Ishikawa (cell line): ENCODE results near the gene QSOX1.

ENCODE experiments used
- CEBPB ChIP-seq: IDR thresholded peaks from 2 replicates; pipeline ENCODE4 v1.6.1; 2012
- CREB1 ChIP-seq: IDR thresholded peaks from 2 replicates; pipeline ENCODE4 v1.6.1; 2012; ENCODE audit warnings: low read depth
- EGR1 ChIP-seq: IDR thresholded peaks from 2 replicates; pipeline ENCODE4 v1.6.1; 2012
- EP300 ChIP-seq: IDR thresholded peaks from 2 replicates; pipeline ENCODE4 v1.6.1; 2012; ENCODE audit warnings: borderline replicate concordance
- FOXM1 ChIP-seq: IDR thresholded peaks from 2 replicates; pipeline ENCODE4 v1.6.1; 2012; ENCODE audit warnings: low read depth, borderline replicate concordance
- NFIC ChIP-seq: IDR thresholded peaks from 2 replicates; pipeline ENCODE4 v1.6.1; 2012
- RAD21 ChIP-seq: IDR thresholded peaks from 2 replicates; pipeline ENCODE4 v1.6.1; 2012; ENCODE audit warnings: low read depth
- TAF1 ChIP-seq: IDR thresholded peaks from 2 replicates; pipeline ENCODE4 v1.6.1; 2012; ENCODE audit warnings: low read depth, mild to moderate bottlenecking
- TCF12 ChIP-seq: IDR thresholded peaks from 2 replicates; pipeline ENCODE4 v1.6.1; 2012; ENCODE audit warnings: low read depth
- USF1 ChIP-seq: IDR thresholded peaks from 2 replicates; pipeline ENCODE4 v1.6.1; 2012
- YY1 ChIP-seq: IDR thresholded peaks from 2 replicates; pipeline ENCODE4 v1.6.1; 2012; ENCODE audit warnings: low read depth
- ZBTB7A ChIP-seq: IDR thresholded peaks from 2 replicates; pipeline ENCODE4 v1.6.1; 2012; ENCODE audit warnings: low read depth
- TF ChIP-seq, protein P1 (sequence below): IDR thresholded peaks from 2 replicates; pipeline ENCODE4 v1.6.1; 2012; ENCODE audit warnings: low read depth, mild to moderate bottlenecking
- TF ChIP-seq, protein P2 (sequence below): IDR thresholded peaks from 2 replicates; pipeline ENCODE4 v1.6.1; 2012

DNA sequence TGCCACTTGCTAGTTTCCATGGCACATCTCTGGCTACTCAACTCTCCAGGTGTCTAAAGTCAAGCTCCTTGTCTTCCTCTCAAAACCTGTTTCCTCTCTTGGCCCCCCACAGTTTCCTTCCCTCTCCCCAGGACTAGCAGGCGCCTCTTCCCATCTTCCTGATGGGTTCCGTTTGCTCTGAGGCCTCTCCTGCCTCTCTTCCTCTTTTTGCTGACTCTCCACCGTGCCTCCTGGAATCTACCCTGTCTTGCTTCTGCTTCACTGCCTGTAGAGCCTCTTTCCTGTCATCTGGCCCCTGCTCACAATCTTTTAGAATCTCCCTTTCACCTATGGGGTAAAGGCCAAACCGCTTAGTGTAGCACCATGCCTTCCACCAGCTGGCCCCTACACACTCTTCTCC lies 53.6 kb downstream of the QSOX1 start:
- TF ChIP-seq, protein P1, sequence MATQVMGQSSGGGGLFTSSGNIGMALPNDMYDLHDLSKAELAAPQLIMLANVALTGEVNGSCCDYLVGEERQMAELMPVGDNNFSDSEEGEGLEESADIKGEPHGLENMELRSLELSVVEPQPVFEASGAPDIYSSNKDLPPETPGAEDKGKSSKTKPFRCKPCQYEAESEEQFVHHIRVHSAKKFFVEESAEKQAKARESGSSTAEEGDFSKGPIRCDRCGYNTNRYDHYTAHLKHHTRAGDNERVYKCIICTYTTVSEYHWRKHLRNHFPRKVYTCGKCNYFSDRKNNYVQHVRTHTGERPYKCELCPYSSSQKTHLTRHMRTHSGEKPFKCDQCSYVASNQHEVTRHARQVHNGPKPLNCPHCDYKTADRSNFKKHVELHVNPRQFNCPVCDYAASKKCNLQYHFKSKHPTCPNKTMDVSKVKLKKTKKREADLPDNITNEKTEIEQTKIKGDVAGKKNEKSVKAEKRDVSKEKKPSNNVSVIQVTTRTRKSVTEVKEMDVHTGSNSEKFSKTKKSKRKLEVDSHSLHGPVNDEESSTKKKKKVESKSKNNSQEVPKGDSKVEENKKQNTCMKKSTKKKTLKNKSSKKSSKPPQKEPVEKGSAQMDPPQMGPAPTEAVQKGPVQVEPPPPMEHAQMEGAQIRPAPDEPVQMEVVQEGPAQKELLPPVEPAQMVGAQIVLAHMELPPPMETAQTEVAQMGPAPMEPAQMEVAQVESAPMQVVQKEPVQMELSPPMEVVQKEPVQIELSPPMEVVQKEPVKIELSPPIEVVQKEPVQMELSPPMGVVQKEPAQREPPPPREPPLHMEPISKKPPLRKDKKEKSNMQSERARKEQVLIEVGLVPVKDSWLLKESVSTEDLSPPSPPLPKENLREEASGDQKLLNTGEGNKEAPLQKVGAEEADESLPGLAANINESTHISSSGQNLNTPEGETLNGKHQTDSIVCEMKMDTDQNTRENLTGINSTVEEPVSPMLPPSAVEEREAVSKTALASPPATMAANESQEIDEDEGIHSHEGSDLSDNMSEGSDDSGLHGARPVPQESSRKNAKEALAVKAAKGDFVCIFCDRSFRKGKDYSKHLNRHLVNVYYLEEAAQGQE, result no peak
- TF ChIP-seq CEBPB, result no peak
- no peak for TF ChIP-seq EP300
- no peak for TF ChIP-seq YY1
- no peak for TF ChIP-seq TAF1
- no peak for TF ChIP-seq NFIC
- TF ChIP-seq EGR1, result no peak
- TF ChIP-seq, protein P2, sequence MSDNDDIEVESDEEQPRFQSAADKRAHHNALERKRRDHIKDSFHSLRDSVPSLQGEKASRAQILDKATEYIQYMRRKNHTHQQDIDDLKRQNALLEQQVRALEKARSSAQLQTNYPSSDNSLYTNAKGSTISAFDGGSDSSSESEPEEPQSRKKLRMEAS, result no peak
- no peak for TF ChIP-seq FOXM1
- TF ChIP-seq RAD21, result no peak
- no peak for TF ChIP-seq USF1
- TF ChIP-seq CREB1, result no peak
- no peak for TF ChIP-seq ZBTB7A
- no peak for TF ChIP-seq TCF12
